SHP77 (cell line): ENCODE data around the gene TRIM36.

Experiments
- DNase-seq, 2 experiments: peaks; one replicate each; lab custom pipeline; 2025; lab: John Stamatoyannopoulos, UW

TRIM36 gene

GRCh38 chr5:115169487-115170133, at the start of gene TRIM36:
Gene TRIM36, minus strand, starts transcription at chr5:115169908. Its CDS starts 274 bp downstream, at chr5:115169634.
- DNase-seq, result peak; percentile 95 to 96

DNA sequence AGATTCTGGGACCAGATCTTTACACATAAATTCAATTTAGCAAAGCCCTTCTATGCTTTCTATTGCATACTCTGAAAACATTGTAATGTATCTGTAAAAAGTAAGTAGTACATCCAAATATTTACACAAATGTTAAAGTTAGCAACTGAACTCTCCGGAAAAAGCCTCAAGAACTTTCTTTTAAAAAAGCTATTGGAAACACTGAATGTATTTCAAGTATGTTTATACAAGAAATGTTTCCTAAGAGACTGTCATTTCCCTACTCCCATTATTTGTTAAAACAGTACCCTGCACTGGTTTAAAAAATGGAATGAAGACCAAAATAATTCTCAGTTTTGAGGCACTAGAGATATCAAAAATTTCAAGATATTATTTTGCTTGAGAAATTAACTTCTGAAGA, 44.8 kb upstream of the TRIM36 start:
- DNase-seq, result no peak

DNA sequence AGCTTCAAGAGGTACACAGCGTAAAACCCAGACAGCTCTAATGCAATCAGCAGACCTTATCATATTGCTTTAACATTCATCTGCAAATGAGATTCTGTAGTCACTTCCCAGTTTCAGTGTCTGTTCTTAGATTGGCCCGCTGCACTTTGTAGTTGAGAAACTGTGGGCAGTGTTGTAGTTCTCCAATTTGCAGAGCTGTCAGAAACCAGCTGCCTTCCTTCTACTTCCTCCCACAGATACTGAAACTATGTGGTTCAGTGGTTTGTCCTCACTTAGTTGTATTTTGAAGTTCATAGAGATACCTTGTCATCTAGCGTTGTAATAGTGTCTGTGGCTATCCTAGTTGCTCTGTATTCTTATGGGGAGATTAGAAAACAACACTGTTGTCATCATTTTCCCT, 39.6 kb upstream of the TRIM36 start:
- no peak for DNase-seq

DNA sequence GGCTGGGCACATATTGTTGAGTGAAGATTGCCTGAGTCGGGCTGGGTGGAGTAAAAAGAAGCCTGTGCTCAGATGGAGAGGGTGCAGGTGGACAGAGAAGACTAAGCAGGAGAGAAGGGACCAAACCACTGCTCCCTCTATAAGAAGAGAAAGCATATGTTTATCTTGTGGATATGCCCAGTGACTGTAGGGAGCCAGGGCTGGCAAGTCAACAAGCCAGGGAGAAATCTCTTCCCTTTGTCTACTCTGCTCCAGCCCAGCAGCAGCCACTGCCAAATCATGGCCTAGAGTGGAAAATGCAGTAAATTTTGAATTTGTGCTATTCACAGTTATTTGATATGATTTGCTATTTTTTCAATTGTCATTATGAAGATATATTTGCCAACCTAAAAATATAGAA, 33.2 kb upstream of the TRIM36 start:
- no peak for DNase-seq

- no peak for DNase-seq
These were observed 26.5 kb upstream of the TRIM36 start for GRCh38 chr5:115196161-115196560.

- no peak for DNase-seq
These were observed 25.0 kb upstream of the TRIM36 start for GRCh38 chr5:115194676-115195075.

GRCh38 chr5:115193295-115193694, 23.6 kb upstream of the TRIM36 start:
- DNase-seq, result no peak

GRCh38 chr5:115192098-115192497, 22.4 kb upstream of the TRIM36 start:
- no peak for DNase-seq

DNA sequence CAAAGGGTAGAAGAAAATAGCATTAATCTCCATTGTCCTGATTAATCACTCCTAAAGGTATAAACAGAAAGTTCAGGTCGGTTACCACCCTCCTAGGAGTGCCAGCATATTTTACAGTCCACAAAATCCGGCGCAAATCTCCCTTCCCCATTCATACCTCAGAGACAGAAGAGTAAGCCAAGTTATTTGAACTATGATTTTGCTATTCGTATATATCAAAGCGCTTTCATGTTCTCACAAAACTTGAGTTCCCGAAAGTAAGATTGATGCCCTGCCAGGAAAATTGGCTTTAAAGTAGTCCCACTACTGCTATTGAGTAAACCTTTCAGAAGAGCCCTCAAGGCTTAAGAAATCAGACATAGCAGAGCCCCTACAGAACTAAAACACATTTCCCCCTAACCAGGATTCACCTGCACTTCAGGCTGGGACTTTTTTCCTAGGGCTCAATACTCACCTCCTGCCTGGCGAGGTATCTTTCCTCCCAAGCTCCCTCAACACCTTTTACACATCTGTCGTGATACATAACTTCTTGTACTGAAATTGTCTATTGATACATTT, 21.8 kb upstream of the TRIM36 start:
- DNase-seq, result no peak

DNA sequence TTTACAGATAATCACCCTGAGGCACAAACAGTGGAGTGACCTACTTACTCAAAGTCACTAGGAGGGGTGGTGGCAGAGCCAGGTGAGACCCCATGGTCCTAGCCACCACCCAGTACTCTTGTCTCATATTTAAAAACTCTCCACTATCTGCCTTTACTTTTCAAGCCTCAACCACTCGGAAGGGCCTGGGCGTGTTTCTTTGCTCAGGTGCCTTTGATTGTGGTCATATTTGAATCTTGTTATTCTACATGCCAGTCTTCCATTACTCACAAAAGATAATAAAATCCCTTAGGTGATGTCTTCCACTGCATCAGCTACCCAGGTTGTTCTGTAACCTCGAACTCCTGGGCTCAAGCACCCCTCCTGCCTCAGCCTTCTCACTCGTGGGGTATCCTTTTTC, 20.7 kb upstream of the TRIM36 start:
- no peak for DNase-seq

- no peak for DNase-seq
These were observed 20.2 kb upstream of the TRIM36 start for GRCh38 chr5:115189866-115190265.

GRCh38 chr5:115186794-115187193, 17.1 kb upstream of the TRIM36 start:
- no peak for DNase-seq

GRCh38 chr5:115184770-115185169, 15.1 kb upstream of the TRIM36 start:
- DNase-seq, result no peak

GRCh38 chr5:115181757-115182156, 12.0 kb upstream of the TRIM36 start:
- no peak for DNase-seq

DNA sequence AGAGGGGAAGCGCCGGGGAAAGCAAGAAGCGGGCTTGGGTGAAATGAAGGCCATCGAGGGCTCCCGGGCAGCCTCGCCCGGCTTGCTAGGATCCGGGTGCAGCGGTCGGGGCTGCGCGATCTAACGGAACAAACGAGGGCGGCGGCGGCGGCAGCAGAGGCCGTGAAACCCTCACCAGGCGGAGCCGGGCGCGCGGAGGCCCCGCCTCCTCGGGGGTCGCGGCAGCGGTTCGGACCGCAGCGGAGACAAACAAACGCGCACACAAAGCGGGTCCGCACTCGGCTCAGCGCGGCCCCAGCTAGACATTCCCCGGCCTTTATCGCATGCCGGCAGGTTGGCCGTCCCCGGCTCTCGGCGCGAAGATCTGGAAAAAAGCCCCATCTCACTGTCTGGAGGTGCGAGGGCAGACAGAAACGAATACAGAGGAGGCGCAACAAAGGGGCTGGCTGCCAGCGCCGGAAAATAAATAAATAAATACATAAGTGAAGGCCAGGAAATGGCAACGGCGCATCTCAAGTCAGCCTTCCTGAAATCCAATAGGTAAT, 10.5 kb upstream of the TRIM36 start:
- DNase-seq, result peak; percentile 42 to 82

DNA sequence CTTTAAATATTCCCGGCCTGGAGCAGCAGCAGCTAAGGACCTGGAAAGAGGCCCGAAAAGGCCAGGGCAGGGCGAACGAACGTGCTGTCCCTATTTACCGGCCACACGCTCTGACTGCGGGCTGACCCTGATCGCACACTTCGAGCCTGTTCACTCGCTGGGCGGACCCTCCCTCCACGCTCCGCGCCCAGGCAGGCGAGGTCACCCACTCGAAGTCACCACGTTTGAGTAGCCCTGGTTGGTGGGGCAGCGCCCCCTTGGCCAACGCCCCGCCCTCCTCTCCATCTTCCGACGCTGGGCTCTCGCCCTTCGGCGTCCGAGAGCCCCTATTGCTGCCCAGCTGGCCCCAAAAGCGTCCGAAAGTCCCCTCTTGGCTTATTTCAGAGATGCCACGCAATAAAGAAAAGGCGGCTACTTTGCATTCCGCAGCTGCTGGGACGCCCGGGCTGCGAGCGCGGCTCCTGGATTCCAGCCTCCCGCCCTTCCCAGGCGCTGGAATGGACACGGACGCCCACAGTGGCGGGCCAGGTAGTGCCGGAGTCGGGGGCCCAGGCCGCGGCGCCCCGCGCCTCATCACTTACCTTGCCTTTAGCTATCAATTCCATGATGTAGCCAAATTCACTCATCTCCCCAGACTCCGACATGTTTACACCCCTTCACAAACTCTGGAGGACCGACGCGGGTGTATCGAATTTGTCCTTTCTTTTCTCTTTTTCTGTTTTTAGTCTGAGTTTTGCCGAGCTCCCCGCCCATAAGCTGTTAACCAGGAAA, 9.9 kb upstream of the TRIM36 start:
- peak; percentile 42 to 52 for DNase-seq

DNA sequence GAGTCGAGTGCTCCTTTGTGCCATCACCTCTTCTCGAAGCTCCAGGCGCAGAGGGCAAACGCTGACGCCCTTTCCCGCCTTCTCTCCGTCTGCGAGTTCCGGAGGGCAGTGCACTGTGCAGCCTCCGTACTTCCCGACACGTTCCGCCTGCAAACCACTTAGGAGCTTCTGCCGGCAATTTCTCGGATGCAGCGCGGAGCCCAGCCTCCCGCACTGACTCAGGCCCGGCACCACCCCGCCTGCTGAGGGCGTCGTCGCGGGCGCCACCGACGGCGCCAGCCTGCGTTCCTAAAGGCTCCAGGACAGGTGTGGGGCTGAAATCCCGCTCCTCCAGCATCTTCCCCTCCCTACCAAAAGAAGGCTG, 9.3 kb upstream of the TRIM36 start:
- DNase-seq, result no peak

- DNase-seq, result peak in 1 of 2 experiments; percentile 6
These were observed 1.3 kb upstream of the TRIM36 start for GRCh38 chr5:115170929-115171510.

GRCh38 chr5:115170134-115170928, 623 bp upstream of the TRIM36 start:
- peak in 1 of 2 experiments; percentile 45 for DNase-seq

DNA sequence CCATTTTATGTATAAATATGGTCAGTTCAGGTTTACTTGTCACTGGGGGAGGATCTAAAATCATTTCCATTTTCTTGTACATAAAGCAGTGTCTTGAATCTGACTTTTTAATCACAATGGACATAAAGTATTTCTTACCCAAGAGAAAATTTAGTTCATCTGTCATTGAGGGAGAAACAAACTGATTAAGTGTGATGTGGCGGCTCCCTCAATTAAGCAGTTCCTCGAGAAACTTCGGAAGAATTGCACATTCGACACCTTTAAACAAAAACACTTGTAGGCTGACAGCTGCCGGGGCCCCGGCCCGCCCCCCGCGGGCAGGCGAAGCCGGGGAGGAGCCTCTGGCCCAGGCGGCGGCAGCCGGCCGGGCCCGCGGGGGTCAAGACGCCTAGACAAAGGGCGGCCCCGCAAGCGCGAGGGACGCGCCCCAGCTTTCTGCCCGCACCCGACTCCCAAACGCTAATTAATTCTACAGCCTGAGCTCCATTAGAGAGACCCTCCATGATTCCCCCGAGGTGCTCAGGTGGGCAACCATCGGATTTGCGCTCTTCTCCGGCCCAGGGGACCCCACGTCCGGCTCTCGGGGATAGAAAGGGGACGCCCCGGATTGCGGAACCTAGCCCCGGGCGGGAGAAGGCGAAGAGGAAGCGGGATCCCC, 750 bp downstream of the TRIM36 start:
- DNase-seq, result peak; percentile 4 to 26

DNA sequence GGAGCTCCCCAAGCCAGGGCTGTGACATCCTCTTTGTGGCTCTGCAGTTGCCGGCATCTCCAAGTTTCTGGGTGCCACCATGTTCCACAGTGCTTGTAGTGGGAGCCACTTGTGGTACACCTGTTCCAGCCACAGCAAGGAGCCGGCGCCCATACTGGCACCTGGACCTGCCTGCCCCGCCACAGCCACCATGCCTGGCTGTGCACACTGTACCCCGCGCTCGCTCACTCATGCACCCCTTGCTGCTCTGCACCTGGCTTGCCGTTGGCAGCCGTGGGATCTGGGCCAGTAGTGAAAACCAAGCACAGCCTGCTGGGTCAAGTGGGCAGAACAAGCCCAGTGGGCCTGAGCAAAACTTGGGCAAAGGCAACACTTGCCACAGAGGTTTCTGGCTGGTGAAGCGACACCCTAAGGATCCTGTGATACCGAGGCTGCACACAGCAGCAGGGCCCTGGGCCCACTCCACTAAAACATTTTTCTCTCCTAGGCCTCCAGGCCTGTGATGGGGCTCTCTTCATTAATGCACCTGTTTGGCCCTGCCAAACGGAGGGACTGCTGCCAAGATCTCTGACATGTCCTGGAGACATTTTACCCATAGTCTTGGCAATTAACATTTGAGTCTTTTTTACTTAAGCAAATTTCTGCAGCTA, 2.8 kb downstream of the TRIM36 start:
- no peak for DNase-seq
